Uterus (tissue), 4 donors: ENCODE data around the gene FBXO21. TPM values are rescaled to one million over a fixed set of nuclear protein-coding genes. Genes with fewer than 3 reads are reported as not detected.

Source experiments
- DNase-seq, 2 donors: peaks; one replicate each; pipeline ENCODE4 v3.0.0-alpha.2; 2019 to 2020
- H3K27ac ChIP-seq, 2 donors: fragments of 200-600 bp; sonication (generic); 1 replicate in 1 of 2; 2 replicates in 1 of 2; pipeline ENCODE4 v1.5.1; 2016 to 2018
- H3K27me3 ChIP-seq, 2 donors: fragments of 200-600 bp; sonication (generic); one replicate each; pipeline ENCODE4 v1.5.1; 2018 to 2019; ENCODE audit warnings: control low read depth in 1 of 2
- H3K36me3 ChIP-seq, 2 donors: fragments of 200-600 bp; sonication (generic); one replicate each; pipeline ENCODE4 v1.5.1; 2019; ENCODE audit warnings: control low read depth in 1 of 2
- H3K4me1 ChIP-seq, 2 donors: fragments of 200-600 bp; sonication (generic); one replicate each; pipeline ENCODE4 v1.5.1; 2018 to 2019; ENCODE audit warnings: control low read depth in 1 of 2
- H3K4me3 ChIP-seq, 2 donors: fragments of 200-600 bp; sonication (generic); 1 replicate in 1 of 2; 2 replicates in 1 of 2; pipeline ENCODE4 v1.5.1; 2018 to 2019; ENCODE audit warnings: mild to moderate bottlenecking in 1 of 2
- H3K9me3 ChIP-seq, 2 donors: fragments of 200-600 bp; sonication (generic); one replicate each; pipeline ENCODE4 v1.5.1; 2019; ENCODE audit warnings: control low read depth in 1 of 2
- CTCF ChIP-seq, 4 experiments: fragments of 200-600 bp in 2 of 4; fragments of 450-650 bp in 2 of 4; sonication (generic) in 2 of 4; IDR thresholded peaks; one replicate each; pipeline ENCODE4 v1.5.1; 2016 to 2019; ENCODE audit warnings: antibody characterized with exemption in 4 of 4, mild to moderate bottlenecking in 2 of 4, moderate library complexity in 1 of 4
- POLR2A ChIP-seq, 2 donors: fragments of 450-650 bp; IDR thresholded peaks; one replicate each; pipeline ENCODE4 v1.6.1; 2016; ENCODE audit warnings: antibody characterized with exemption in 2 of 2, mild to moderate bottlenecking in 1 of 2, moderate library complexity in 1 of 2
- intact Hi-C: fragments of 100-400 bp; cut with DNase I; formaldehyde crosslinking; loops from one replicate; pipeline ENCODE4 v1.15.1; 2023; ENCODE audit warnings: low total_unique reads
- total RNA-seq, 4 donors: library from RNA; depleted of rRNA in 3 of 4; stranded (reverse); fragments of >200 nt in 3 of 4; gene quantifications; one replicate each; pipeline versions ENCODE4 v1.1.0 to v1.2.4, GENCODE V29; 2014 to 2023
- donor health status: DM: yes; HTN: yes; CAD: no.

The FBXO21 gene
- total RNA-seq, 4 donors from 2014 or later: 66.2 to 152 (median 90.0) TPM

DNA sequence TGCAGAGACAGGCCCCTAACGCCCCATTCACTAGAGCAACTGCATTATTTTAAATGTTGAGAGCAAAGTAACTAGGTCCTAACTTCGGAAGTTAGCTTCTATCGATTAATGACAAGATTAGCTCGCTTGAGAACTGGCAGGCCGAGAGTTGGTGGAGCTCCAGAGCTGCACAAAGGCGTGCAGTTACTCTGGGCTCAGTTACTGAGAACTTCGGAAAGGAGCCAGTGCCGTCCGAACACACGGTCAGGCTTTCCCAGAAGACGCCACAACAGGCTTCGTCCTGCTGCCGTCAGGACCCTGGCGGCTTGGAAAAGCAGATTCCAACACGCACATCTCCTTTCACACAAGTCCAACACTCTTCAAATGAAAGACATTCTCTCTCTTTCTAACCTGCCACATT lies 45.7 kb downstream of the FBXO21 start:
- Histone ChIP-seq H3K4me3 (no peak overlapping the region), H3K36me3 (no peaks in the 10 kb centered on the region), H3K4me1 (no peaks in the 10 kb centered on the region), H3K27ac (no peak overlapping the region), H3K27me3 (no peaks in the 10 kb centered on the region), H3K9me3 (no peaks in the 10 kb centered on the region)
- DNase-seq: no peak
- TF ChIP-seq CTCF (IDR thresholded peaks at IDR 0.05) (no peak), POLR2A (IDR thresholded peaks at IDR 0.05) (no peak)
- intact Hi-C loops: no loop called here

DNA sequence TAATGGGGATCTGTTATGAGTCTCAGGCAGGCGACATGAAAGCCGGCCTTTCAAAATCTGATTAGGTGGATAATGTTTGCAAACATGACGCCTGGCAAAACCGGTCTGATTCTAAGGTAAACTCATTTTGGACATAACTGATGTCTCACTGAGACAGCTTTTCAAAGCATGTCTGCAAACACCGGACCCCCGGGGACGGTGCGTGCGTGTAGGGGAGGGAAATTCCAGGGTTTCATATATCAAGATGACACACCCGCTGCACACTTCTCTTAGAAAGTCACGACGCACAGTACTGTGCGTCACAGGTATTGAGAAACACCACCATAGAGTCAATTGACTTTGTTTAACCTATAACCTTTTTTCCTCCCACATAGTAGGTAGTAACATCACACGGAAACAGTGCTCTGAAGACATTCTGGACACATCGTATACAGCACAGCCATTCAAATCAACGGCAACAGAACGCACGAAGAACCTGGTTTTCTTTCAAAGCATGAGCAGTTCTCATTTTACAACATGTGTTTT lies 47.2 kb downstream of the FBXO21 start:
- TF ChIP-seq POLR2A (IDR thresholded peaks at IDR 0.05) (no peak), CTCF (IDR thresholded peaks at IDR 0.05) (no peak)
- Histone ChIP-seq H3K4me3 (no peak overlapping the region), H3K9me3 (no peaks in the 10 kb centered on the region), H3K27me3 (no peaks in the 10 kb centered on the region), H3K36me3 (no peaks in the 10 kb centered on the region), H3K27ac (no peak overlapping the region), H3K4me1 (no peaks in the 10 kb centered on the region)
- no peak for DNase-seq
- intact Hi-C loops: no loop called here

- H3K36me3 ChIP-seq: no peaks in the 10 kb centered on the region
- no peaks in the 10 kb centered on the region for H3K27me3 ChIP-seq
- no peaks in the 10 kb centered on the region for H3K4me1 ChIP-seq
- no peak overlapping the region for H3K27ac ChIP-seq
- no peaks in the 10 kb centered on the region for H3K9me3 ChIP-seq
- no peak overlapping the region for H3K4me3 ChIP-seq
- no peak for DNase-seq
- TF ChIP-seq POLR2A (IDR thresholded peaks at IDR 0.05) (no peak), CTCF (IDR thresholded peaks at IDR 0.05) (no peak)
- intact Hi-C loops: no loop called here
Observed at GRCh38 chr12:117142094-117142493, 48.2 kb downstream of the FBXO21 start.

DNA sequence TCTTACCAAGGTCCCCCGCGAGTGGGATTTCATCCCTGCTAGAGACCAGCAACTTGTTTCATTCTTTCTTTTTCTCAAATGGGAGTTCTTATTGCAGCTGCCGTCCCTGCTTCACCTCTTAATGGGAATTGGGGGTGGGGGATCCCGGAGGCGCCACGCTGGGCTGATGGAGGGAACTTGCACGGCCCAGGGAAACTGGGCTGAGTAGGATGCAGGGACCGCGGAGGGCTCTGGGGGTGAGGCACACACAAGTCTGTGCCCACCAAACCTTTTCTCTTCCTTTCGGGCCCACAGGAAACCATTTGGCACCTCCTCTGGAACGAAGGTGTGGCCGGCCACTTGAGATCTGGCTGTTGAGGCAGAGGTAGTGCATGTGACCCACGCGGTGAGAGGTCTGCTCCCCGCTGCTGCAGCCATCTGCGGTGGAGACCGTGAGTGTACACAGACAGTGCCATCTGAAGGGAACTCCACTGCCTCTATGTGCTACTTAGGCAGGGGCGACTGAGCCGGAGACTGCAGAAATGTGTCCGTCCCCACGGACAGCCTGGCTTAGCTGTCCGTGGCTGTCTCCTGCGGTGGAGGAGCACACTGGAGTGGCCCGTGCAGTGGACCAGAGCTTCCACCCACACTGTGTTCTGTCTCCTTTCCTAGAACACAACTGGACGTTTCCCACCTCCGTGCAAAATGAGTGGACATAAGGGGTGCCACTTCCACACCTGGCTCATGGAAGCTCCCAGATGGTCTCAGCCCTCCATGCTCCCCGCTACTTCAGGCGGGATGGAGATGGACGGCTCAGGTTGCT lies 49.0 kb downstream of the FBXO21 start:
- H3K4me1 ChIP-seq: no peaks in the 10 kb centered on the region
- no peak for TF ChIP-seq POLR2A (IDR thresholded peaks at IDR 0.05)
- TF ChIP-seq CTCF (IDR thresholded peaks at IDR 0.05): no peak
- no peak for DNase-seq
- intact Hi-C loops: no loop called here
- H3K27ac ChIP-seq: no peak overlapping the region
- H3K4me3 ChIP-seq: no peak overlapping the region
- H3K27me3 ChIP-seq: no peaks in the 10 kb centered on the region
- H3K36me3 ChIP-seq: no peaks in the 10 kb centered on the region
- H3K9me3 ChIP-seq: no peaks in the 10 kb centered on the region

- Histone ChIP-seq H3K36me3 (no peaks in the 10 kb centered on the region), H3K27ac (no peak overlapping the region), H3K4me1 (no peaks in the 10 kb centered on the region), H3K9me3 (no peaks in the 10 kb centered on the region), H3K4me3 (no peak overlapping the region), H3K27me3 (no peaks in the 10 kb centered on the region)
- no peak for TF ChIP-seq CTCF (IDR thresholded peaks at IDR 0.05)
- intact Hi-C loops: no loop called here
- no peak for DNase-seq
Observed at GRCh38 chr12:117140397-117141096, 49.7 kb downstream of the FBXO21 start.
